Measurements from ENCODE around the gene THADA.

GRCh38 chr2:43605851-43606250 lies 10.0 kb upstream of the THADA start:
- TF ChIP-seq CTCF (optimal IDR thresholded peaks at IDR 0.05 in 1 of 3, IDR thresholded peaks at IDR 0.05 in 1 of 3, conservative IDR thresholded peaks at IDR 0.05 in 1 of 3; ENCODE audit: extremely low read depth in 1 of 3, insufficient read depth in 2 of 3, low read length in 3 of 3) = no peak
- no peak for TF ChIP-seq EZH2 (IDR thresholded peaks at IDR 0.05; ENCODE audit: low read length)

Data from keratinocyte (primary cell).